ENCODE data around the gene SGSM2.

The SGSM2 gene

GRCh38 chr17:2427215-2427614 lies 89.9 kb downstream of the SGSM2 start:
- no peak for DNase-seq

GRCh38 chr17:2427910-2428309 lies 90.6 kb downstream of the SGSM2 start:
- no peak for DNase-seq
